Erythroblast (primary cell): ENCODE data around the gene TMEM53.

Experiments
- DNase-seq, 2 experiments: peaks; one replicate each; lab custom pipeline; 2025; lab: John Stamatoyannopoulos, UW
- GATA1 ChIP-seq: IDR thresholded peaks from 2 replicates; pipeline ENCODE4 v1.6.1; 2011; ENCODE audit warnings: low read depth, mild to moderate bottlenecking, control low read depth, low read length, moderate library complexity
- POLR2A ChIP-seq: IDR thresholded peaks from 2 replicates; pipeline ENCODE4 v1.6.1; 2011; ENCODE audit warnings: mild to moderate bottlenecking, low read length

Gene TMEM53

DNA sequence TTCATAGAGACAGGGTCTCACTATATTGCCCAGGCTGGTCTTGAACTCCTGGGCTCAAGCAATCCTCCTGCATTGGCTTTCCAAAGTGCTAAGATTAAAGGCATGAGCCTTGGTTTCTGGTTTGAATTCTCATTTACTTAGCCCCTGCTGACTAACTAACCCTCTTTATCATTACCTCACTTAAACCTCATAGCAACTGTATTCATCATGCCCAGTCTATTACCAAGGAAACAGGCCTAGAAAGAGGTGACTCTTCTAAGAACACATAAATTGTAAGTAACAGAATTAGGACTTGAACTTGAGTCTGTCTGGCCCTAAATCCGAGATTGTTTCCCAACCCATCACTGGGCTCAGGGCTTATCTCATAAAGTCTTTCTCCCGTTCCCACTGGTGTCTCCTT, 44.2 kb downstream of the TMEM53 start:
- TF ChIP-seq GATA1 (no peak), POLR2A (no peak)
- no peak for DNase-seq

- DNase-seq: peak in 1 of 2 experiments; percentile 40
- no peak for TF ChIP-seq GATA1
- no peak for TF ChIP-seq POLR2A
Observed at GRCh38 chr1:44628962-44629756, 45.1 kb downstream of the TMEM53 start.

DNA sequence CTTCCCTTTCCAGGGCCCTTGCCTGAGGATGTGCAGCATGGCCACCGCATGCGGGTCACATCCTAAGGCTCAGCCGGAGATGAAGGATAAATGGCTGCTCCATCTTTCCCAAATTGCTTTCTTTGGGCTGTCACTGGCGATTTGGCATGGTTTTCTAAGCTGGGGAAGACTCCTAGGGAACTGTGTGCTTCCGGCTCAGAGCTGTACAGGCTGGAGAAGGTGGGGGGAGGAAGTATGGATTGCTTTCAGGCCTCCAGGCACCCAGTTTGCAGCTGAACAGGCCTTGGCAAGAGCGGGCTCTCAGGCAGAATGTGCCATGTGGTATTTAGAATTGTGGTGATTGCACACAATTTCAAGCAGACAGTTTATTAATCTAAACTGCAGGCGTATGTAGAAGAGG, 48.9 kb downstream of the TMEM53 start:
- no peak for TF ChIP-seq POLR2A
- no peak for TF ChIP-seq GATA1
- DNase-seq: no peak

- TF ChIP-seq GATA1 (no peak), POLR2A (no peak)
- peak in 1 of 2 experiments; percentile 21 for DNase-seq
Observed at GRCh38 chr1:44624268-44624901, 49.9 kb downstream of the TMEM53 start.

GRCh38 chr1:44621841-44622286, 52.4 kb downstream of the TMEM53 start:
- no peak for DNase-seq
- no peak for TF ChIP-seq POLR2A
- TF ChIP-seq GATA1: no peak

DNA sequence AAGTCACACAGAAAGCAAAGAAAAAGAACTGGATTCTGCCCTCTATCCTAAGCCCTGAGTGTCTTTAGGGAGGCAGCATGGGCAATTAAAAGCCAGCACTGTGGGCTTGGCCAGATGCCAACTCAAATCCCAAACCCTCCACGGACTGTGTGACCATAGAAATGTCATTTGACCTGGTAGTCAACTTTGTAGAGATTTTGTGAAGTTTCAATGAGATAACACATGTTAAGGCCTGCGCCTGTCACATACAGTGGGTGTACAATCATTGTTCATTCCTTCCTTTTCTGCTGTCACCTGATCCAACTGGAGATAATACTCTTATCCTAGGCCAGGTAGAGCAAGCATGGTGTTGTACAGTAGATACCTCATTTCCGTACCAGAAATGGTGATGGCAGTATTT, 54.2 kb downstream of the TMEM53 start:
- DNase-seq: no peak
- TF ChIP-seq POLR2A (no peak), GATA1 (no peak)

- TF ChIP-seq GATA1 (no peak), POLR2A (no peak)
- no peak for DNase-seq
Observed at GRCh38 chr1:44619261-44619900, 54.9 kb downstream of the TMEM53 start.

GRCh38 chr1:44617703-44618029, 56.6 kb downstream of the TMEM53 start:
- TF ChIP-seq POLR2A (no peak), GATA1 (no peak)
- no peak for DNase-seq

- TF ChIP-seq POLR2A: no peak
- no peak for DNase-seq
Observed at GRCh38 chr1:44616991-44617702, 57.1 kb downstream of the TMEM53 start.

DNA sequence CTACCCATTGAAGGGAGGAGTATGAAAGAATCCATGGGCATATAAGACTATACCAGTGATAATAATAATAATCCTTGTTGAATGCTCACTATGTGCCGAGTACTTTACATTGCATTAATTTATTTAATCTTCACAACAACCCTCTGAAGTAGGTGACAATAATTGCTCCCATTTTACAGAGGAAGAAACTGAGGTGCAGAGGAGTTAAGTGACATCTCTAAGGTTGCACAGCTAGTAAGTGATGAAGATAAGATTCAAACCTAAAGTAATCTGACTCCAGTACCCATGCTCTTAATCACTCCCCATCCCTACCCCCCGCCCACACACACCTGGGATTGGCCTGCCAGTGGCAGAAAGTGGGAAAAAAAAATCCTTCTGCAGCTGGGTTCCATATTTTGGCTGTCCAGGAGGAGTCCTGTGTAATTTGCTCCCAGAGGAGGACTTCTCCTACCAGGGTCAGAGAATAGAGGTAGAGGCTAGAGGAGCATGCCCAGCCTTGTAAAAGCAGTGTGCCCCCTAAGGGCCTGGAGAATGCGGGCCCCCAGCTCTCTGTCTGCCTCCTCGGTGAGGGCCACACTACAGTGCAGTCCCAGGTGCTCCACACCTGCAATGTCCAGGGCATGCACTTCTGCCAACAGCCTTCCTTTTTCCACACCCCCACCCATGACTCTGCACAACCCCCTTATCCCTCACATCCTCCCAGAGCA, 57.8 kb downstream of the TMEM53 start:
- no peak for DNase-seq
- TF ChIP-seq POLR2A: no peak

- DNase-seq: no peak
- no peak for TF ChIP-seq POLR2A
- TF ChIP-seq GATA1: no peak
Observed at GRCh38 chr1:44613941-44614340, 60.3 kb downstream of the TMEM53 start.

DNA sequence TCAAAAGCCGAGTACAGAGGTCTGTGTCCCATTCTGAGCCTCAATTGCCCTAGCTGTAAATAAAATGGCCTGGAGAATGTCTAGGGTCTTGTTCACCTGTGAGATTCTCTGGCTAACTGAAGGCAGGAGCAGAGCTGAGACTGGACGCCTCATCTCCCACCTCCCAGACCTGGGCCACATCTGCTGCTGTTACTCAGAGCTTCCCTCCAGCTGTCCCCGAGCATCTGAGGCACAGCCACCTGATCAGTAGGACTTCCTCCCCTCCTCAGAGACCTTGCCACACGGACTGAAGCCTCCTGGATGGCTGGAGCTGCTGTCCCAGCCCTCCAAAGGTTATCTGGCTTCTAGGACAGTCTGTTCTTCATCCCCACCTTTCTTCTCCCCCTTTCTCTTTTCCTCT, 62.4 kb downstream of the TMEM53 start:
- no peak for DNase-seq
- TF ChIP-seq POLR2A: no peak

- no peak for TF ChIP-seq POLR2A
- TF ChIP-seq GATA1: no peak
- no peak for DNase-seq
Observed at GRCh38 chr1:44611419-44611818, 62.9 kb downstream of the TMEM53 start.

DNA sequence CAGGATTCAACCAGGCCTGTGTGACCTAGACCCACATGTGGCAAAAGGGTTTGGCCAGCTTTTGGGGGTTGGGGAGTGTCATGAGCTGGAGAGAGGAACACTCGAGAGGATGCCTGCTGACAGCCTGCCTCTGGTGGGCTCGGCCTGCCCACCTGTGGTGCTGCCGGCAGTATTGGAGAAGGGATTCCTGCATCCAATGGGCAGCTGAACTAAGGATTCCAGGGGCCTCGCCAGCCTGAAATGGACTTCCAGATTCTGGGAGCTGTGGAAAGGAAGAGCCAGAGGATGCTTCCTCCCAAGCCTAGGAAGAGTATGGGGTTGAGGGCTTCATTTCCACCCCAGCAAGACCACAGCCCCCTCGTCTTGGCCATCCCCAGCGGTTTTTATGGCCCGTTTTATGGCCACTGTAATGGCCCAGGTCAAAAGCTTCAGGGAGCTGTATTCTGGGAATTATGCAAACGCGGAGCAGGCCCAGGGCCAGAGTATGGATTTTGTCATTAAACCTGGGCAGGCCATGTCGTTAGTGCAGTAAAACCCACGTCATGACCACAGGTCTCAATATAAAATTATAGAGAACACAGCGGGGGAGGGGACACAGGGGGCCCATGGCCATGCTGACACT, 63.6 kb downstream of the TMEM53 start:
- TF ChIP-seq GATA1: no peak
- TF ChIP-seq POLR2A: no peak
- no peak for DNase-seq
